ENCODE results near the gene BTBD9. TPM values are rescaled to one million over a fixed set of nuclear protein-coding genes. Genes with fewer than 3 reads are reported as not detected.

Gene BTBD9
- total RNA-seq, 1 experiment from 2014 or later = 8.9 TPM

DNA sequence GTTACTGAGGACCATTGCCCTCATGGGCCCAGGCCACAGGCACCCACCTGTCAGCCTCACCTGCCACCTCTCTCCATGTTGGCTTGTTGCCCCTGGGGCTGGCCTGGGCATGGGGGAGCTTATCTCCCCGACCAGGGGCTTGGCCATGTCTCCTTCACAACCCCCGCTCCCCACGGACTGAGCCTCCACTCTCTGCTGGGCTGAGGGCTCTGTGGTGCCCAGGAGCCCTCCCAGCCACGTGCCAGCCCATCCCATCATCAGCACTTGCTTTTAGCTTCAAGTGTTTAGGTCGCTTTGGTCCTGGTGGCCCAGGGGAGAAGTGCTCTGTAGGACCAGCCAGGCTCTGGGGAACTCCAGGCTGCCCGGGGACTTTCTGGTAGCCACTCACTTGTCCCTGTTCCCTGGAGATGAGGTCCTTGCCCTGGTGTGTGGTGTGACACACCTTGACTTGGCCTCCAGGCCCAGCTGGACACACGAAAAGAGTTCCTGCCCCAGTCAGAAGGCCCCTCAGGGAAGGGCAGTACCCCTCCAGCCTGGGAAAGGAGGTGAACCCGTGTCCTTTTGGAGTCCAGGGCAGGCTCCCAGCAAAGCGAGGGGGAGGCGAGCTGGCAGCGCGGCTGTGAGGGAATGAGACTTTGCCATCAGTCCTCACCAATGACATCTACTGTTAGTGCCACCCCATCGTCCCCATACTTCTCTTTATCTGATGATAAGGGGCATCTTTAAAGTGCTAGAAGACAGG lies 467.6 kb downstream of the BTBD9 start:
- no peak overlapping the region for H3T11ph ChIP-seq (ENCODE audit: low read length)
- no peak overlapping the region for H2BK20ac ChIP-seq (ENCODE audit: low read depth, low read length, poor library complexity, severe bottlenecking)
- H3K4me1 ChIP-seq (ENCODE audit: insufficient read depth, low read length) = no peaks in the 10 kb centered on the region
- Mint-ChIP-seq H3K27me3 (ENCODE audit: low read depth) (no peaks in the 10 kb centered on the region; the same call in 1 of the 2 replicates), H3K4me1 (peaks cover 26 to 50% of the 10 kb centered on the region in 2 experiments), H3K9me3 (no peaks in the 10 kb centered on the region), H3K27ac (no peak overlapping the region), H3K4me3 (no peak overlapping the region), H3K36me3 (ENCODE audit: insufficient read depth in 1 of 3, low read depth in 3 of 3) (no peaks in the 10 kb centered on the region; a peak in 1 of 7 replicates)
- no peak overlapping the region for H3K14ac ChIP-seq (ENCODE audit: insufficient read depth, low read length)
- no peaks in the 10 kb centered on the region for H4K20me1 ChIP-seq (ENCODE audit: control insufficient read depth, insufficient read depth, insufficient read length)
- no peaks in the 10 kb centered on the region for H3K79me1 ChIP-seq (ENCODE audit: insufficient read depth, low read depth, low read length, poor library complexity, severe bottlenecking)
- no peak overlapping the region for H4K91ac ChIP-seq (ENCODE audit: insufficient read length, low read depth, low read length)
- no peak overlapping the region for H3K23ac ChIP-seq (ENCODE audit: insufficient read length, low read depth, low read length)
- no peaks in the 10 kb centered on the region for H3K23me2 ChIP-seq (ENCODE audit: insufficient read length, low read depth, low read length, poor library complexity, severe bottlenecking)
- no peak overlapping the region for H3K4me2 ChIP-seq (ENCODE audit: insufficient read depth, insufficient read length, low read length)
- no peaks in the 10 kb centered on the region for H3K27me3 ChIP-seq (ENCODE audit: insufficient read depth, low read length)
- H3K9ac ChIP-seq (ENCODE audit: extremely low read depth, insufficient read length, low read length) = no peak overlapping the region
- no peak overlapping the region for H2BK5ac ChIP-seq (ENCODE audit: insufficient read length, low read length)
- H3K9me3 ChIP-seq (ENCODE audit: control insufficient read depth, low read depth, low read length) = no peaks in the 10 kb centered on the region
- WGBS (ENCODE audit: extremely low coverage, insufficient read length, low lambda C conversion rate) = no CpG with 5 or more reads among the region's 13 CpGs
- no peak overlapping the region for H2BK12ac ChIP-seq (ENCODE audit: insufficient read length, low read depth, low read length)
- H4K8ac ChIP-seq (replicated peaks; ENCODE audit: insufficient read length, low read depth, low read length) = no peak overlapping the region
- TF ChIP-seq, protein P1, sequence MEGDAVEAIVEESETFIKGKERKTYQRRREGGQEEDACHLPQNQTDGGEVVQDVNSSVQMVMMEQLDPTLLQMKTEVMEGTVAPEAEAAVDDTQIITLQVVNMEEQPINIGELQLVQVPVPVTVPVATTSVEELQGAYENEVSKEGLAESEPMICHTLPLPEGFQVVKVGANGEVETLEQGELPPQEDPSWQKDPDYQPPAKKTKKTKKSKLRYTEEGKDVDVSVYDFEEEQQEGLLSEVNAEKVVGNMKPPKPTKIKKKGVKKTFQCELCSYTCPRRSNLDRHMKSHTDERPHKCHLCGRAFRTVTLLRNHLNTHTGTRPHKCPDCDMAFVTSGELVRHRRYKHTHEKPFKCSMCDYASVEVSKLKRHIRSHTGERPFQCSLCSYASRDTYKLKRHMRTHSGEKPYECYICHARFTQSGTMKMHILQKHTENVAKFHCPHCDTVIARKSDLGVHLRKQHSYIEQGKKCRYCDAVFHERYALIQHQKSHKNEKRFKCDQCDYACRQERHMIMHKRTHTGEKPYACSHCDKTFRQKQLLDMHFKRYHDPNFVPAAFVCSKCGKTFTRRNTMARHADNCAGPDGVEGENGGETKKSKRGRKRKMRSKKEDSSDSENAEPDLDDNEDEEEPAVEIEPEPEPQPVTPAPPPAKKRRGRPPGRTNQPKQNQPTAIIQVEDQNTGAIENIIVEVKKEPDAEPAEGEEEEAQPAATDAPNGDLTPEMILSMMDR (conservative IDR thresholded peaks at IDR 0.05) = no peak
- no peak overlapping the region for H3K56ac ChIP-seq (ENCODE audit: insufficient read length, low read depth, low read length)
- no peak overlapping the region for H2AK5ac ChIP-seq (ENCODE audit: insufficient read length, low read length)
- no peak overlapping the region for H4K5ac ChIP-seq (ENCODE audit: insufficient read length, low read depth, low read length)
- no peak overlapping the region for H3K4ac ChIP-seq (ENCODE audit: low read depth, low read length)
- no peak overlapping the region for H2BK15ac ChIP-seq (ENCODE audit: low read depth, low read length)
- no peak overlapping the region for H3K27ac ChIP-seq (ENCODE audit: insufficient read length, low read depth, low read length)
- H2BK120ac ChIP-seq (ENCODE audit: low read depth, low read length, poor library complexity, severe bottlenecking) = no peak overlapping the region
- no peak overlapping the region for H2AFZ ChIP-seq (ENCODE audit: low read length)
- no peaks in the 10 kb centered on the region for H3K79me2 ChIP-seq (ENCODE audit: insufficient read depth, low read length)
- no peak overlapping the region for H3K18ac ChIP-seq (ENCODE audit: insufficient read length, low read depth, low read length)
- no peak for DNase-seq

Measured in H9 (cell line).